GM12873 (cell line): ENCODE data around the gene PKD1.

Experiments used
- CTCF ChIP-seq: IDR thresholded peaks from 2 replicates; pipeline ENCODE4 v1.5.1; 2012; ENCODE audit warnings: low read depth, mild to moderate bottlenecking, moderate library complexity, low read length, control low read depth; ENCODE audit not compliant: insufficient read depth; ENCODE audit errors: missing control alignments

PKD1 gene

DNA sequence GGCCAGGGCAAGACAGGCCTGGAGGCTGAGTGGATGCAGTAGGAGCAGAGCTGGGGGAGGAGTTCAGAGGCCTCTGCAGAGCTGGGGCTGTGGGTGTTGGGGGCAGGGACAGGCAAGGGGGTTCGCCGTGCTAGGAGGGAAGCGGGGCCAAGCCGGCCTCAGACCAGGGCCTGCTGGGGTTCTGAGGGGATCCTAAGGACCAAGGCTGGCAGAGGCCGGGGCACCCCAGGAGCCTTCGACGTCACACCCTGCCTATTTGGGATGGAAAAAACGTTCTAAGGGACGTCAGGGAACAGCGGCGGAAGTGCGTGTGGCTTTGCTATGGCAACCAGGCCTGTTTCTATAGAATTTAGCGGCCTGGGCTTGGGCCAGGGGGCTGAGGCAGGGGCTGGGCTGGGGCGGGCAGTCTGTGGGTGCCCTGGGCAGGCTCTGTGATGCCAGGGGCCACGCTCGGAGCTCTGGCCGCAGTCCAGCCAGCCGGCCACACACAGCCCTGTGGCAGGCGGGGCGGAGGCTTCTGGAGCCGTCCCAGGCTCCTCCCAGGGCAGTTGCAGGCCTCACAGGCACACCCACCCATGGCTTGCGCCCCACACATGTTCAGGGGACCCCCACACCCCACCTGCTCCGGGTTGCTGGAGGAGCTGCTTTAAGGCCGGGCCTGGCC, 23.6 kb upstream of the PKD1 start:
- TF ChIP-seq CTCF, result no peak

DNA sequence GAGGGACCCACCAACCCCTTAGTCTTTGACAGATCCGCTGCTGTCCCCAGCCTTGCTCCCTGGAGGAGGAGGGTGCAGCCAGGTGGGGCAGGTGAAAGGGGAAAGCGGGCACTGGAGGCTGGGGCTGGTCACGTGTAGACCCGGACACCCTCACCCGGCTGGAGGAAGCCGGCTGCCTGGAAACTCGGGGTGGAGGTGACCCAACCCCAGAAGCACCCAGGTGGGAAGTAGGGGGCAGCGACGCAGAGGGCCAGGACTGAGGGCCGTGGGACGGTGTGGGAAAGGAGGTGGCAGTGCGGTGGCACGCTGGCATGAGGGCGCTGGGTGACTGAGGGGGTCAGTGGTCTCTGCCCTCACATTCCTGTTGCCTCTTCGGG, 22.6 kb upstream of the PKD1 start:
- no peak for TF ChIP-seq CTCF

DNA sequence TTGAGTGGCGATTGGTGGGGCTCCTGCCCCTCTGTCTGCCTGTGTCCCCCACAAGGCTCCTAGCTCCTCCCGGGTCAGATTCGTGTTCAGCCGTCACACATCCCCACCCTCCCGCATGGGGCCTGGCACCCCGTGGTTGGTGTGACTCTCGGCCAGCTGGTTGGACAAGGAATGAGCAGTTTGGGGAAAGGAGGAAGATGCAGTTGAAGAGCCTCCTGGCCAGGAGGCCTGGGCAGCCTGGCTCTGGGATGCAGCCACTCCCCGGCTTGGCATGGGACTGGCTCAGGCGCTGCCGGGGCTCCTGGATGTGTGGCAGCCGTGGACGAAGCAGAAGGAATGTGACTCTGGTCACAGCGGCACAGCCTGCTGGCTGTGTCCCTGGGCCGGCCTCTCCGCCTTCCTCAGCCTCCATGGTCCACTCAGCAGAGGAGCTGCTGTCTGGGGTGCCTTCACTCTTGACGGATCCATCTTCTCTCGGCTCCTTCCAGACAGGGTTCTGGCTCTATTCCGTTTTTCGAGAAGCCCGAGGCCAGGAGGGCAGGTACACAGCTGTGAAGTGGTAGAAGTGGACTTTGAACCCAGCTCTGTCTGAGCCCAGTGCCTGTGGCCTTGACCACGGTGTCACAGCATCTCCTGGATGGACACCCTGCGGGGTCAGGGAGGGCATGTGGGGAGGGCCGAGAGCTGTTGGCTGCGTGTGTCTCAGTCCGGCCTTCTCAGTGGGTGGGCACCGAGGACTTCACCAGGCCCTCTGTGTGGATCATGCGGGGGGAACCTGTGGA, 22.0 kb upstream of the PKD1 start:
- no peak for TF ChIP-seq CTCF

- no peak for TF ChIP-seq CTCF
Measured at GRCh38 chr16:2156849-2157224, 21.1 kb upstream of the PKD1 start.

- TF ChIP-seq CTCF, result no peak
Measured at GRCh38 chr16:2155977-2156848, 20.5 kb upstream of the PKD1 start.

- no peak for TF ChIP-seq CTCF
Measured at GRCh38 chr16:2155091-2155950, 19.6 kb upstream of the PKD1 start, which contains the start of gene TRAF7. Gene TRAF7, plus strand, starts transcription at chr16:2155782. Its CDS starts 8,139 bp downstream, at chr16:2163921.
